GM13976 (cell line): Measurements from ENCODE around the gene DSTN.

Source experiments
- DNase-seq: peaks from one replicate; pipeline ENCODE4 v3.0.0; 2012; ENCODE audit warnings: low spot score
- CTCF ChIP-seq: IDR thresholded peaks from 2 replicates; pipeline ENCODE4 v1.5.1; 2012; ENCODE audit warnings: borderline replicate concordance, mild to moderate bottlenecking; ENCODE audit not compliant: insufficient read depth; ENCODE audit errors: extremely low read depth, missing control alignments, control extremely low read depth
- in situ Hi-C: fragments of 300-500 bp; cut with MboI; formaldehyde crosslinking; loops from one replicate; pipeline ENCODE4 v1.12.0; 2022; ENCODE audit warnings: low sequenced_read_pairs, mixed read lengths, inconsistent platforms; ENCODE audit not compliant: unreplicated experiment

DSTN gene

DNA sequence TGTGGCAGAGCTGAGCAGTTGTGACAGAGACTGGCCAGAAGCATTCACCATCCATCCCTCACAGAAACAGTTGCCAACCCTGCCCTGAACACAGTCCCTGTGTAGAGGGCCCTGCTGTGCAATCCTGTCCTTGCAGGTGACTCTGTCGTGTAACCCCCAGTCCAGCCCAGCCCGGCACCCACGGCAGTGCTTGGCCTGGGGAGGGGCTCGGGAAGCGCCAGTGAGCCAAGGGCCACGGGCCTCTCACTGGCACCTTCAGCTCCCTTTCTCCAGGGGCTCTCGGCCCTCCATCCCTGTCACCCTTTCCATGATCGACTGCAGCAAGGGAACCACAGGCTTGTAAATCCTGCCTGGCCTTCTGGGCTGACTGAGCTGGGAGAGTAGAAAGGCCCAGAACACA lies 59.1 kb downstream of the DSTN start:
- no peak for DNase-seq
- in situ Hi-C loops: no loop called here
- TF ChIP-seq CTCF: no peak

DNA sequence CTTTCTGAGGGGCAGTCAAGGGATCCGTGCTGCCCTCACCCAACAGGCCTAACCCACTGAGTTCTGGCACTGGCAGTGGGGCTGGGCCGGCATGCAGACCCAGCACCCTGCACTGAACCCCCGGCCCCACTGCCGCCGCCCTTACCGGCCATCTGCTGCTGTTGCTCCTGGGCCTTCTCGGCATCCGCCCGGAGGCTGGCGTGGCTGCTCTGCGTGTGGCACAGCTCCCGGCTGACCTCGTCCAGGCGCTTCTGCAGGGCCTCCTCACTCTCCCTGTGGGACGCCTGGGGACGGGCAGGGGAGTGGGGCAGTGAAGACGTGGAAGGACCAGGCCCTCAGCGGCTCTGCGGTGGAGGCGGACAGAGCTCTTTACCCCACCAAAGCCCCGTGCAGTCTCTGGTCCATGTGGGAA lies 59.8 kb downstream of the DSTN start:
- no peak for DNase-seq
- in situ Hi-C loops: no loop called here
- no peak for TF ChIP-seq CTCF

- DNase-seq: no peak
- in situ Hi-C loops: no loop called here
Measured at GRCh38 chr20:17630151-17630805, 60.4 kb downstream of the DSTN start.

DNA sequence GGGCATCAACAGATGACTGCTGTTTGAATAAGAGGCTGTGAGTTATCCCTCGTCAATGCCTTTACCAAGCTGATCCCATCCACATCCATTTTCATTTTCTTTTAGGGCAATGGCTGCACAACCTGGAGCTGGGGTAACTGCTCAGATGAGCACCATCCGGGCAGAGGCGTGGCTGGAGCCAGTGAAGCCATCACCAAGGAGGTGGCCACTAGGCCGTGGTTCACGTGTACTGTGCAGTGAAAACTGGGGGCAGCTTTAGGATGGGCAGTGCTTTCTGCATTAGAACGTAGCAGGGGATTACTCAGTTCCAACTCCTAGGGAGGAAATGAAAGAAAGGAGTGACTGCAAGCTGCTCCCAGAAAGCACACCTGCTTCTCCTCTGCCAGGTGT lies 60.9 kb downstream of the DSTN start:
- in situ Hi-C loops: no loop called here
- DNase-seq: no peak
- TF ChIP-seq CTCF: no peak

More at GRCh38 chr20:17630151-17630805, 60.4 kb downstream of the DSTN start:
- TF ChIP-seq CTCF: no peak

DNA sequence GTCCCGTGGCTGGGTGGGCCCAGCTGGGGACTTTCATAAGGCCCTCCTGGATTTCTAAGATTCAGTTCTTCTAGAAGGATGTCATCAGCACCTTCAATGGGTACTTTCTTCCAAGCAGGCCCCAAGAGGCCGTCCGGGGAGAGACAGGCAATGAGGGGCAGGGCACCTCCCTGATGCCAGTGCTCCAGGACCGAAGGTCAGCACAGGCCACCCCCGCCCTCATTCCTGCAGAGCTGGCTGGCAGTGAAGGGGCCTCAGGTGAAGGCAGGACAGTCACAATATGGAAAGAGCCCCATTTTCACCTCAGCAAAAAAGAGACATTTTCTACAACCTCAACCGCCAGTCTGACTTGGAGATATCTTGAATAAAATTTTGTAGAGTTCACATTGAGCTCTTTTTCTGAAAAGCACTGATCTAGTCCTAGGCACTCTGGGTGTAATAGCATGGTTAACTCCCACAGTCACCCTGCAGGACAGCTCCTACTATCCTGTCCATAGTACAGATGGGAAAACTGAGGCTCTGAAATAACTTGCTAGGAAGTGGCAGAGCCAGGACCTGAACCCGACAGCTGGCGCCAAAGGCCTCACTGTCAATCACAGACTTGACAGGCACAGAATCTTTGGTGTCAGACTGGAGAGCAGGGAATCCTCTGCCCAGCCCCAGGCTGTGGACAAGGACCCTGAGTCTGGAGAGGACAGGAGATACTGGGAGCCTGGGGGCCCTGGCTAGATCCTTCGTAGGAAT lies 61.9 kb downstream of the DSTN start:
- TF ChIP-seq CTCF: no peak
- DNase-seq: no peak
- in situ Hi-C loops: no loop called here

DNA sequence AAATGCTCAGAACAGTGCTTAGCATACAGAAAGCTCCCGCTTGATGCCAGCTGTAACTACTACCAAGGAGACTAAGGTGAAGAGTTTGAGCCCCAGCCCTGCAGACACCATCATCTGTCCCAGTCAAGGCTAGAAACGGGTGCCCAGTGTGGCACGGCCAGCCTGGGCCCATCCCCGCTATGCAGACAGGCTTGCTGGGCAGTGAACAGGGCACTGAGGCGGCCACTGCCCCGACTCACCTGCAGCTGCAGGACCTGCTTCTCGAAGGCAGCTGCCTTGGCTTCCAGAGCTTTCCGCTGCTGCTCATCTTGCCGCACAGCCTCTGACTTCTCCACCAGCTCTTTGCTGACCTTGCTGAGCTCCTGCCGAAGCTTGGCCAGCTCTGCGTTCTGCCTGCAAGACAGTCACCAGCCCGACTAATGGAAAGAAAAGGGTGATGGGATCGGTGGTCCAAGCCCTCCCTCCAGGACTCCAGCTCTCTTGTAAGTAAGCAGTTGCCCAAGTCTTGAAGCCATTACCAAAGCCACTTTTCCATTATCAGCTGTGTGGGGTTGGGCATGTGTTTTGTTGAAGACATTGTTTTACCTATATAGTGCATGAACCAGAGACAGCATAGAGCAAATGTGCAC lies 63.5 kb downstream of the DSTN start:
- no peak for TF ChIP-seq CTCF
- in situ Hi-C loops: no loop called here
- no peak for DNase-seq
